H1 (cell line): Measurements from ENCODE around the gene CCDC121. TPM values are rescaled to one million over a fixed set of nuclear protein-coding genes. Genes with fewer than 3 reads are reported as not detected.

Experiments
- CREB1 ChIP-seq: IDR thresholded peaks from 2 replicates; pipeline ENCODE4 v1.6.1; 2012; ENCODE audit warnings: inconsistent platforms
- MAFK ChIP-seq: IDR thresholded peaks from 2 replicates; pipeline ENCODE4 v1.6.1; 2012; ENCODE audit warnings: low read depth, mild to moderate bottlenecking, improper control_type of control experiment, low read length
- PHF8 ChIP-seq: fragments of 200-600 bp; sonication (generic); conservative IDR thresholded peaks from 2 replicates; pipeline ENCODE4 v1.7.1; 2012; ENCODE audit warnings: low read depth, mild to moderate bottlenecking, inconsistent platforms, low read length, moderate library complexity
- polyA plus RNA-seq, 7 experiments: library from polyadenylated mRNA; depleted of rRNA in 3 of 7; stranded (reverse) in 5 of 7; unstranded in 2 of 7; fragments of >200 nt in 5 of 7; fragments of 200-250 nt in 2 of 7; gene quantifications; 1 replicate in 5 of 7; 2 replicates in 1 of 7; 4 replicates in 1 of 7; pipeline versions ENCODE4 v1.2.1 to v1.2.3, GENCODE V29; 2011 to 2013; ENCODE audit warnings: missing spikeins in 2 of 7, mixed read lengths in 2 of 7
- total RNA-seq: library from RNA; stranded (reverse); fragmentation: NEBNext Ultra II Directional; extraction: Animal tissue kit (Norgen Biotek cat#: 25700); gene quantifications from 2 replicates; pipeline ENCODE4 v1.2.1, GENCODE V29; 2021
- TF ChIP-seq, protein P1 (sequence below): IDR thresholded peaks from 2 replicates; pipeline ENCODE4 v1.6.1; 2012; ENCODE audit warnings: inconsistent platforms

CCDC121 gene
- total and polyA plus RNA-seq, 2 of the 8 experiments (the other 6 are each of a cell fraction or from before 2014, with no cell fraction given) = 0.68 to 1.5 TPM

DNA sequence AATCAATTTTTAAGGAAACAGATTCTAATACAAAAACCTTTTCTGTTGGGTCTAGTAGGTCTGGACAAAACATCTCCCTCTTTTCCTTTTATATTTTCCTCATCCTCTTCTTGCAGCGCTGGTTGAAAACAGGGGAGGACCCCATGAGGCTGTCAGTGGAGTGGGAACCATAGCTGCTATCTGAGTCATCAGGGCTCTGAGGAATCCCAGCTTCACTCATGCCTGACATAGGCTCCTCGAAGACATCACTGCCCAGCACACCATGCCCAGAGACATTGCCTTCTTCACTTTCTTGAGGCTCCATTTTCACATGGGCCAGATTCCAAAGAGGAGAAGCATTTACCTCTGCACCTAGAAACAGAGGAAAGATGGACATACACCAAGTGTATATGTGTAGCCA is 24.6 kb upstream of the CCDC121 start (continued):
- no peak for TF ChIP-seq MAFK
- no peak for TF ChIP-seq CREB1
- no peak for TF ChIP-seq PHF8
- TF ChIP-seq, protein P1, sequence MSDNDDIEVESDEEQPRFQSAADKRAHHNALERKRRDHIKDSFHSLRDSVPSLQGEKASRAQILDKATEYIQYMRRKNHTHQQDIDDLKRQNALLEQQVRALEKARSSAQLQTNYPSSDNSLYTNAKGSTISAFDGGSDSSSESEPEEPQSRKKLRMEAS = no peak
- TF ChIP-seq, all 59 proteins: peak for 0
